Panc1 (cell line): Measurements from ENCODE around the gene ZNF500. TPM values are rescaled to one million over a fixed set of nuclear protein-coding genes. Genes with fewer than 3 reads are reported as not detected.

Source experiments
- ATAC-seq: fragments of 200-7000 bp; cut with Tn5 transposase; 2 replicates; pipeline ENCODE4 v1.9.1; 2020; ENCODE audit warnings: mild to moderate bottlenecking, moderate library complexity
- BruUV-seq: library from RNA; stranded (reverse); fragments of 400-500 nt; replicated peaks from 2 replicates; lab custom pipeline; 2021; lab: Mats Ljungman, UMichigan
- CTCF ChIA-PET: fragments of 300-600 bp; sonication (Branson Sonifier 250); formaldehyde crosslinking; loops from one replicate; lab custom pipeline; 2022; ENCODE audit warnings: antibody characterized with exemption; lab: Charles Lee
- POLR2A ChIA-PET: fragments of 300-600 bp; sonication (Branson Sonifier 250); formaldehyde crosslinking; loops from one replicate; lab custom pipeline; 2022; ENCODE audit warnings: antibody characterized with exemption; lab: Charles Lee
- DNase-seq: peaks from one replicate; pipeline ENCODE4 v3.0.0-alpha.2; 2010; ENCODE audit warnings: low read depth, low spot score
- H3K27ac ChIP-seq: 2 replicates; pipeline ENCODE4 v1.5.1; 2011; ENCODE audit warnings: mild to moderate bottlenecking, low read length, inconsistent platforms
- H3K27me3 ChIP-seq: fragments of 200-500 bp; sonication (Bioruptor generic); 2 replicates; pipeline ENCODE4 v1.6.0; 2014; ENCODE audit warnings: low read length, inconsistent platforms; ENCODE audit not compliant: control insufficient read depth, insufficient read depth
- H3K36me3 ChIP-seq: fragments of 200-500 bp; sonication (Bioruptor generic); 2 replicates; pipeline ENCODE4 v1.5.1; 2014; ENCODE audit warnings: inconsistent platforms, mild to moderate bottlenecking, low read length, moderate library complexity; ENCODE audit not compliant: control insufficient read depth, insufficient read depth
- H3K4me1 ChIP-seq: 2 replicates; pipeline ENCODE4 v1.5.1; 2011; ENCODE audit warnings: inconsistent platforms, mild to moderate bottlenecking, low read length, moderate library complexity; ENCODE audit not compliant: control insufficient read depth, insufficient read depth
- H3K4me3 ChIP-seq, 2 experiments: 2 replicates each; pipeline ENCODE4 v1.5.1; 2011 to 2012; ENCODE audit warnings: low read depth in 2 of 2, low read length in 2 of 2, mild to moderate bottlenecking in 2 of 2, inconsistent platforms in 1 of 2, moderate library complexity in 1 of 2
- H3K9me3 ChIP-seq: fragments of 200-500 bp; sonication (Bioruptor generic); 2 replicates; pipeline ENCODE4 v1.5.1; 2014; ENCODE audit warnings: low read depth, mild to moderate bottlenecking, inconsistent platforms, low read length, moderate library complexity; ENCODE audit not compliant: control insufficient read depth, insufficient read depth
- CTCF ChIP-seq: fragments of 450-650 bp; IDR thresholded peaks from 2 replicates; pipeline ENCODE4 v1.5.1; 2017; ENCODE audit warnings: mild to moderate bottlenecking
- POLR2AphosphoS5 ChIP-seq: IDR thresholded peaks from 2 replicates; pipeline ENCODE4 v1.6.1; 2012; ENCODE audit warnings: mild to moderate bottlenecking, low read depth, low read length, moderate library complexity
- REST ChIP-seq, 2 experiments: IDR thresholded peaks; 2 replicates each; pipeline ENCODE4 v1.6.1; 2011 to 2012; ENCODE audit warnings: low read depth in 2 of 2, control low read depth in 1 of 2, low read length in 1 of 2, mild to moderate bottlenecking in 1 of 2, moderate library complexity in 1 of 2; ENCODE audit not compliant: insufficient read depth in 1 of 2
- SIN3A ChIP-seq: IDR thresholded peaks from 2 replicates; pipeline ENCODE4 v1.6.1; 2012; ENCODE audit warnings: low read depth, mild to moderate bottlenecking, low read length, moderate library complexity, borderline replicate concordance; ENCODE audit not compliant: insufficient read depth
- TCF7L2 ChIP-seq: IDR thresholded peaks from 2 replicates; pipeline ENCODE4 v1.6.1; 2011; ENCODE audit warnings: mild to moderate bottlenecking, low read depth, low read length, inconsistent platforms
- in situ Hi-C: cut with HindIII; loops from 2 replicates; pipeline ENCODE4 v1.10.0; 2016; ENCODE audit warnings: low sequenced_read_pairs, low pct_unique_long_range_greater_than_20kb
- intact Hi-C: fragments of 100-400 bp; cut with micrococcal nuclease; formaldehyde crosslinking; loops from one replicate; pipeline ENCODE4 v1.10.0; 2022; ENCODE audit not compliant: unreplicated experiment
- total RNA-seq: library from RNA; stranded (reverse); gene quantifications from one replicate; pipeline ENCODE4 v1.2.1, GENCODE V29; 2021; ENCODE audit not compliant: unreplicated experiment

The ZNF500 gene
- total RNA-seq, 1 experiment from 2014 or later: 25.8 TPM

- TF ChIP-seq TCF7L2: no peak
- TF ChIP-seq REST (IDR thresholded peaks at IDR 0.05; ENCODE audit: insufficient read depth in 1 of 2, low read depth in 2 of 2, low read length in 1 of 2): no peak
- ChIA-PET CTCF (no interaction called here), POLR2A (no interaction called here)
- no peak overlapping the region for H3K27ac ChIP-seq
- peaks cover 2% of the 10 kb centered on the region for H3K36me3 ChIP-seq
- H3K4me3 ChIP-seq: no peak overlapping the region
- ATAC-seq (no peak), DNase-seq (no peak)
- no peaks in the 10 kb centered on the region for H3K27me3 ChIP-seq
- in situ Hi-C loops (no loop called here), intact Hi-C loops (no loop called here)
- no peaks in the 10 kb centered on the region for H3K9me3 ChIP-seq
- no peaks in the 10 kb centered on the region for H3K4me1 ChIP-seq
- BruUV-seq: no TSS peak
Observed at GRCh38 chr16:4704491-4704890, 62.5 kb downstream of the ZNF500 start.

GRCh38 chr16:4703906-4704305, 63.1 kb downstream of the ZNF500 start:
- ATAC-seq: no peak
- in situ Hi-C loops: no loop called here
- Histone ChIP-seq H3K36me3 (peaks cover 2% of the 10 kb centered on the region), H3K4me1 (no peaks in the 10 kb centered on the region), H3K27me3 (no peaks in the 10 kb centered on the region), H3K9me3 (no peaks in the 10 kb centered on the region), H3K4me3 (no peak overlapping the region), H3K27ac (no peak overlapping the region)
- no peak for TF ChIP-seq SIN3A
- no peak for TF ChIP-seq REST (IDR thresholded peaks at IDR 0.05; ENCODE audit: insufficient read depth in 1 of 2, low read depth in 2 of 2, low read length in 1 of 2)
- intact Hi-C loops: no loop called here
- POLR2A ChIA-PET: no interaction called here
- CTCF ChIA-PET: no interaction called here
- BruUV-seq: no TSS peak
- no peak for DNase-seq

- H3K4me3 ChIP-seq: no peak overlapping the region
- peaks cover 2% of the 10 kb centered on the region for H3K36me3 ChIP-seq
- H3K27ac ChIP-seq: no peak overlapping the region
- no peak for DNase-seq
- TF ChIP-seq CTCF: no peak
- TF ChIP-seq SIN3A: no peak
- TF ChIP-seq TCF7L2: no peak
- TF ChIP-seq POLR2AphosphoS5: no peak
- no peak for TF ChIP-seq REST (IDR thresholded peaks at IDR 0.05; ENCODE audit: insufficient read depth in 1 of 2, low read depth in 2 of 2, low read length in 1 of 2)
- in situ Hi-C loops (no loop called here), intact Hi-C loops (no loop called here)
- POLR2A ChIA-PET: no interaction called here
- ATAC-seq: no peak
- no TSS peak for BruUV-seq
- CTCF ChIA-PET: no interaction called here
- no peaks in the 10 kb centered on the region for H3K9me3 ChIP-seq
- H3K27me3 ChIP-seq: no peaks in the 10 kb centered on the region
- peaks cover 4% of the 10 kb centered on the region; the same call in 1 of the 2 replicates for H3K4me1 ChIP-seq
Observed at GRCh38 chr16:4702466-4702808, 64.5 kb downstream of the ZNF500 start.
